HepG2 (cell line): ENCODE data around the gene AGBL3. TPM values are rescaled to one million over a fixed set of nuclear protein-coding genes. Genes with fewer than 3 reads are reported as not detected.
A peak's percentile ranks its signal among the peaks of the same experiment; 100 is the strongest.

Experiments
- CENPBD1 ChIP-seq: sonication (generic); formaldehyde crosslinking; IDR thresholded peaks from 2 replicates; pipeline ENCODE4 v1.8.0; 2022; ENCODE audit warnings: missing genetic modification reagents, low read depth, mild to moderate bottlenecking, borderline replicate concordance
- ETV6 ChIP-seq: sonication (generic); formaldehyde crosslinking; conservative IDR thresholded peaks from 2 replicates; pipeline ENCODE4 v1.4.0; 2020; ENCODE audit warnings: missing genetic modification reagents
- FOXK1 ChIP-seq: sonication (generic); formaldehyde crosslinking; IDR thresholded peaks from 2 replicates; pipeline ENCODE4 v1.4.0; 2020; ENCODE audit warnings: low read depth, missing genetic modification reagents, borderline replicate concordance
- GATA4 ChIP-seq: sonication (generic); IDR thresholded peaks from 2 replicates; pipeline ENCODE4 v1.6.1; 2016; ENCODE audit warnings: antibody characterized with exemption, low read depth, borderline replicate concordance
- HMG20B ChIP-seq: conservative IDR thresholded peaks from 2 replicates; pipeline ENCODE4 v1.6.1; 2016; ENCODE audit warnings: missing genetic modification reagents, missing compliant biosample characterization
- PRDM10 ChIP-seq: sonication (generic); formaldehyde crosslinking; IDR thresholded peaks from 2 replicates; pipeline ENCODE4 v1.4.0; 2020; ENCODE audit warnings: low read depth, missing genetic modification reagents
- ZNF142 ChIP-seq: sonication (generic); formaldehyde crosslinking; IDR thresholded peaks from 2 replicates; pipeline ENCODE4 v1.4.0; 2020; ENCODE audit warnings: missing genetic modification reagents
- ZNF644 ChIP-seq: IDR thresholded peaks from 2 replicates; pipeline ENCODE4 v1.6.1; 2016; ENCODE audit warnings: low read depth
- ZNF850 ChIP-seq: sonication (generic); formaldehyde crosslinking; conservative IDR thresholded peaks from 2 replicates; pipeline ENCODE4 v1.9.0; 2021; ENCODE audit warnings: mild to moderate bottlenecking, missing genetic modification reagents
- polyA plus RNA-seq, 8 experiments: library from polyadenylated mRNA; depleted of rRNA in 3 of 8; stranded (reverse) in 7 of 8; unstranded in 1 of 8; fragments of >200 nt; fragmentation: Illumina TruSeq in 4 of 8; extraction: Trizol in 4 of 8; gene quantifications; 2 replicates each; pipeline versions ENCODE4 v1.2.1 to v1.2.3, GENCODE V29; 2011 to 2016; ENCODE audit warnings: low read depth in 4 of 8, missing spikeins in 1 of 8, mixed read lengths in 1 of 8; ENCODE audit not compliant: insufficient read depth in 1 of 8
- total RNA-seq, 5 experiments: library from RNA; depleted of rRNA; stranded (reverse); fragments of >200 nt; fragmentation: Illumina TruSeq; extraction: Trizol; gene quantifications; 2 replicates each; pipeline ENCODE4 v1.2.3, GENCODE V29; 2016; ENCODE audit warnings: low read depth in 1 of 5
- TF ChIP-seq, protein P1 (sequence below): sonication (generic); formaldehyde crosslinking; IDR thresholded peaks from 2 replicates; pipeline ENCODE4 v1.5.0; 2020; ENCODE audit warnings: mild to moderate bottlenecking, missing genetic modification reagents, borderline replicate concordance
- TF ChIP-seq, protein P2 (sequence below): sonication (generic); formaldehyde crosslinking; IDR thresholded peaks from 2 replicates; pipeline ENCODE4 v1.8.1; 2023; ENCODE audit warnings: missing genetic modification reagents, inconsistent platforms, borderline replicate concordance

AGBL3 gene
- total and polyA plus RNA-seq, 2 of the 13 experiments (the other 11 are each of a cell fraction or from before 2014, with no cell fraction given), result 2.2 to 7.2 TPM

- TF ChIP-seq, protein P1, sequence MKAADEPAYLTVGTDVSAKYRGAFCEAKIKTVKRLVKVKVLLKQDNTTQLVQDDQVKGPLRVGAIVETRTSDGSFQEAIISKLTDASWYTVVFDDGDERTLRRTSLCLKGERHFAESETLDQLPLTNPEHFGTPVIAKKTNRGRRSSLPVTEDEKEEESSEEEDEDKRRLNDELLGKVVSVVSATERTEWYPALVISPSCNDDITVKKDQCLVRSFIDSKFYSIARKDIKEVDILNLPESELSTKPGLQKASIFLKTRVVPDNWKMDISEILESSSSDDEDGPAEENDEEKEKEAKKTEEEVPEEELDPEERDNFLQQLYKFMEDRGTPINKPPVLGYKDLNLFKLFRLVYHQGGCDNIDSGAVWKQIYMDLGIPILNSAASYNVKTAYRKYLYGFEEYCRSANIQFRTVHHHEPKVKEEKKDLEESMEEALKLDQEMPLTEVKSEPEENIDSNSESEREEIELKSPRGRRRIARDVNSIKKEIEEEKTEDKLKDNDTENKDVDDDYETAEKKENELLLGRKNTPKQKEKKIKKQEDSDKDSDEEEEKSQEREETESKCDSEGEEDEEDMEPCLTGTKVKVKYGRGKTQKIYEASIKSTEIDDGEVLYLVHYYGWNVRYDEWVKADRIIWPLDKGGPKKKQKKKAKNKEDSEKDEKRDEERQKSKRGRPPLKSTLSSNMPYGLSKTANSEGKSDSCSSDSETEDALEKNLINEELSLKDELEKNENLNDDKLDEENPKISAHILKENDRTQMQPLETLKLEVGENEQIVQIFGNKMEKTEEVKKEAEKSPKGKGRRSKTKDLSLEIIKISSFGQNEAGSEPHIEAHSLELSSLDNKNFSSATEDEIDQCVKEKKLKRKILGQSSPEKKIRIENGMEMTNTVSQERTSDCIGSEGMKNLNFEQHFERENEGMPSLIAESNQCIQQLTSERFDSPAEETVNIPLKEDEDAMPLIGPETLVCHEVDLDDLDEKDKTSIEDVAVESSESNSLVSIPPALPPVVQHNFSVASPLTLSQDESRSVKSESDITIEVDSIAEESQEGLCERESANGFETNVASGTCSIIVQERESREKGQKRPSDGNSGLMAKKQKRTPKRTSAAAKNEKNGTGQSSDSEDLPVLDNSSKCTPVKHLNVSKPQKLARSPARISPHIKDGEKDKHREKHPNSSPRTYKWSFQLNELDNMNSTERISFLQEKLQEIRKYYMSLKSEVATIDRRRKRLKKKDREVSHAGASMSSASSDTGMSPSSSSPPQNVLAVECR (CRISPR knock-in tag), result no peak
- TF ChIP-seq ETV6 (CRISPR knock-in tag), result no peak
- TF ChIP-seq, protein P2, sequence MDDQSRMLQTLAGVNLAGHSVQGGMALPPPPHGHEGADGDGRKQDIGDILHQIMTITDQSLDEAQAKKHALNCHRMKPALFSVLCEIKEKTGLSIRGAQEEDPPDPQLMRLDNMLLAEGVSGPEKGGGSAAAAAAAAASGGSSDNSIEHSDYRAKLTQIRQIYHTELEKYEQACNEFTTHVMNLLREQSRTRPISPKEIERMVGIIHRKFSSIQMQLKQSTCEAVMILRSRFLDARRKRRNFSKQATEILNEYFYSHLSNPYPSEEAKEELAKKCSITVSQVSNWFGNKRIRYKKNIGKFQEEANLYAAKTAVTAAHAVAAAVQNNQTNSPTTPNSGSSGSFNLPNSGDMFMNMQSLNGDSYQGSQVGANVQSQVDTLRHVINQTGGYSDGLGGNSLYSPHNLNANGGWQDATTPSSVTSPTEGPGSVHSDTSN (CRISPR knock-in tag), result no peak
- no peak; the same call in 1 of the 2 replicates for TF ChIP-seq HMG20B (CRISPR knock-in tag)
- no peak for TF ChIP-seq ZNF142
- TF ChIP-seq FOXK1, result peak; percentile 35
- TF ChIP-seq GATA4, result no peak
- TF ChIP-seq CENPBD1 (CRISPR knock-in tag), result no peak
- TF ChIP-seq PRDM10 (CRISPR knock-in tag), result no peak
- TF ChIP-seq ZNF644 (CRISPR knock-in tag), result 0 out of 2 replicates have a peak, but pooled peaks have one; percentile 15
- TF ChIP-seq ZNF850 (CRISPR knock-in tag), result no peak
Measured at GRCh38 chr7:134991469-134992339, 5.4 kb downstream of the AGBL3 start (continued).
